Measurements from ENCODE around the gene PRDM8.

Gene PRDM8

DNA sequence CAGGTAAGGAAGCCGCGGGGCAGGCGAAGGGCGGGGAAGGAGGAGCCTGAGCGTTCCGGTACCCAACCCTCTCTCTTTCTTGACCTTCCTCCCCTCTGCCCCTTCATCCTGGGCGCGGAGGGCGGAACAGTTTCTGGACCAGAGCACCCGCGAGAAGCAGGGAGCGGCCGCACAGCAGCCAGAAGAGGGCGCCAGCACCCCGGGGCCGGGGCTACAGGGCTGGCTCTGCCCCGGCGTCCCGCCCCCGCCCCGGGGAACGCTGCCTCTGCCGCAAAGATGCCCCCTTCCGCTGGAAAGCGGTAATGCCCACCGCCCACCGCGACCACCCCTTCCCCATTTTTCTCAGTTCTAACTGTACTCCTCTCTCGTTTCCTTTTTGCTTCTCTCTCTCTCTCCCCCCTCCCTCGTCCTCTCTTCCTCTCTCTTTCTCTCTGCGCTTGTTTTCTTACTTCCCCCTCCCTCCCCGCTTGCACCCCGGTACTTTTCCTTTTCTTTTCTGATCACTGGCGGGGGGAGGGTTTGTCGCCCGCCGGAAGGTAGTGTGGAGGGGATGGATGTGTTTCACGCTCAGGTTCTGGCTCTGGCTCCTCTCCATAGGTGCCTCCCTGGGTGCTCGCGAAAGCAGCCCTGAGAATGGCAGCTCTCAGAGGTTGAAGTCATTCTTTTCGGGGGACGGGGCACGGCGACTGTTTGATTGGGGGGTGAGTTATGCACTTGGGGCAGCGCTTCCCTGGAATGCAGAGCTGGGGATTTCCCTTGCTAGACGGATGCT lies 13.1 kb upstream of the PRDM8 start:
- peak; percentile 95 to 96 for DNase-seq

GRCh38 chr4:80184825-80185756 lies 12.2 kb upstream of the PRDM8 start:
- peak; percentile 23 to 46 for DNase-seq

DNA sequence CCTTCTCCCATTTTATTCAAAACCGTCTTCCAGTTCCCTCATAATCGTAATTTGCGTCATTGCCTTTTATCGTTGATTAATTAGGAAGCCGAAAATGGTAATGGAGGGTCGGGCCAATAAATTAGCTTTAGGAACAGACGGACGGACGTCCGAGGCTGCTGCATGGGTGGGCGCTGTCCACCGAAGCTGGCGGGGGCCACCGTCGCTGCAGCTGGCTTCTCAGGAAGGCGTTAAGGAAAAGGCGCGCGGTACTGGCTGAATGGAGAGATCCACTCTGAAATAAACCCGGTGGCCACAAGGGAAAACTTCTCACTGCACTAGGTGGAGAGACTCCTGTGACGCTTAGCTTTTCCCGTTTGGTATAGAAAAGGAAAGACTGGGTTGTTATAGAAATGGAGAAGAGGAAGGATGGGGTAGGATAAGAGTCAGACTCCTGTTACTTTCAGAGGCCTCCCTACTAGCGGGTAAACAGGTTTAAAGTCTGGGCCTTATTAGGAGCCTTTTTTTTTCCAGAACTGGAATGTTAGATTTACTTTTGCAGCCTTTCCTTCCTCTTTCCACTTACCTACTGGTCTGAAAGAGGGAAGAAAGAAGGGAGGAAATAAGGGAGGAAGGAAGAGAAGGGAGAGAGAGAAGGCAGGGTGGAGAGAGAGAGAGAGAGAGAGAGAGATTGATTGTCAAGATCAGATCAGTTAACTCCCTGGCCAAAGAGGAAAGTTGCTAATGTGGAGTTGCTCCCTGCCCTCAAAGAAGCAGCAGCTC lies 11.3 kb upstream of the PRDM8 start:
- DNase-seq: no peak

DNA sequence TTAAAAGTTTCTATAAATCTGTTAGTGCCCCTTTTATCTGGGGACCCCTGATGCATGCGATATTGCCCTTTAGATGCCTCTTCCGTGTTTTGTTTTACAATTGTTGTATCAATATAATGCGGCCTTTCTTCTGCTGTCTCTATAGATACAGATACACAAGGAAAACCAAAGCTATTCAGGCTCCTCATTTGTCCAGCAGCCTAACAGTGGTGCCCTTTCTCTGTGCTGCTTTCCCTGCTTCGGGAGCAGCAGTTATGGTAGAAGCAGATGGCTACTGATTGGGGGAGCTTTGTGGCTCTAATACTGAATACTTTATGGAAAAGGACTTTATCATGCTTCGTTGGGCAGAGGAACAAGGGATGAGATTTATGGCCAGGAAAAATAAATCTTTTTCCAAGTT lies 10.6 kb upstream of the PRDM8 start:
- no peak for DNase-seq

- no peak for DNase-seq
Measured at GRCh38 chr4:80187677-80188076, 9.6 kb upstream of the PRDM8 start.

- DNase-seq: no peak
Measured at GRCh38 chr4:80188457-80188800, 8.9 kb upstream of the PRDM8 start.

- DNase-seq: no peak
Measured at GRCh38 chr4:80188801-80189458, 8.4 kb upstream of the PRDM8 start.

- no peak for DNase-seq
Measured at GRCh38 chr4:80189581-80189955, 7.7 kb upstream of the PRDM8 start.

DNA sequence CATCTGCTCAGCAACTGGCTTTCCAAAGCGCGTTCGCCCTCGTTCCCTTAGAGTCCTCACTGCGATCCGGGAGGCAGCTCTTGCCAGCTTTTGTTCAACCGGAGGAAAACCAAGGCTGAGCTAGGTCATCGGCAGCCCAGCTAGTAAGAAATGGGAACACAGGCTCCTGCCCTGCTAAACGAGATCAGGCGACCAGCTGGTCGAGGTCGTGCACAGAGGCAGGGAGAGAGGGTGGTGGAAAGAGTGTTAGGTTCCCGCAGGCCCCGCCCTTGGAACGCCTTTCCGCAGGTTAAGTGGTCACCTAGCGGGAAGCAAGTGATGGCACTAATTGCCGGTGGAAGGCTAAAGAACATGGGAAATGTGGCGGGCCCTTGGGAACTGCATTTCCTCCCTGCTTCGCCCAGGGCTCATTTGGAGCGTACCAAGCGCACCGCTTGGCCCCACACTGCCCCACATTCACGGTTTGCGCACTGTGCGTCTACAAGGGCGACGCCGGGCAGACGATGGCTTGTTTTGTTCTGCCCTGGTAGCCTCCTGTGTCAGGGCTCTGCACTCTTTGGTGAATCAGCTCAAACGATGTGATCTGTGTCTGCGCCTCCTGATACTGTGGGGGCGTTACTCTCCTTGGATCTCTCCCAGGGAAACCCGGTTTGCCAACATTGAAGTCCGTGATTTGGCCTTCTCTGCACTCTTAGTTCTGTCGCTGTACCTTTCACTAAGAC lies 7.2 kb upstream of the PRDM8 start:
- no peak for DNase-seq

DNA sequence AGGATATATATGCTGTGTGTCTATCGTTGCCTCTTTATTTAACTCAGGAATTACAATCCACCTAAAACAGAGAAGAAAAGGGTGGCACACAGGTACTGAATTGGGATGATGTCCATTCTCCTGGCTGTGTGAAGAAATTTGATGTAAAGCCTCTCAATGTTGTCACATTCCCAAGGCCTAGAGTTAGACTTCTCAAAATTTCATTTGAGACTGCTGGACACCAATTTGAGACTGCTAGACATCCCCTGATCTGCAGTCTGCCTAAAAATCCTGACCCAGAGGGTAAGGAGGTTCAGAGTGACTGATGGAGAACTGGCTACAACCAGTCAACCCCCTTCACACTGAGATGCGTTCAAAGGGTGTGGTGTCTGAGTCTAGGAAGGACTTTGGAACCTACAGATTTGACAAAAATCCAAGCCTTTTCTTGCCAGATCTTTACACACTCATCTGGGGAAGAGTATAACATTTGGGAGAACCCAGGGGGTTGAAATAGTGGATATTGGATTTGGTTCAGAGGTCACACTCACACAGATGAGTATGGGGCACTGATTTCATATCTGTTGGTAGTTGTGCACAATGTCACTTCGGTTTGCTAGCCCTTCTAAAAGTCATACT lies 4.9 kb upstream of the PRDM8 start:
- DNase-seq: no peak

DNA sequence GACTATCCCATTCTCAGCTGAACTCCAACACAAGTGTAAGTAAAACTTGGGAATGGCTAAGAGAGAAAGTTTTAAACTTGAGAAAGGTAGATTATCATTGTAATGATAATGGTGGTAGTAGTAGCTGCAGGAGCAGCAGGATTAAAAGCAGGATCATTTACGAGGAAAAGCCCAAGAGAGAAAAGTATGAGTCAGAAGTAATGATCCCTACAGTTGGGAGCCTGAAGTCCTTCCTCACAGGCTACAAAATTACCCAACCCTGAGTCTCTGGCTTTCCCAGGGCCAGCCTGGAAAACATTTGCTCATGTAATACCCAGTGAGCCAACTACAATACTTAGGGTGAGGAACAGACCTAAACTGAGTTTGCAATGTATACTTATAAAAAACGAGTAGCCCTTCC lies 4.4 kb upstream of the PRDM8 start:
- no peak for DNase-seq

DNA sequence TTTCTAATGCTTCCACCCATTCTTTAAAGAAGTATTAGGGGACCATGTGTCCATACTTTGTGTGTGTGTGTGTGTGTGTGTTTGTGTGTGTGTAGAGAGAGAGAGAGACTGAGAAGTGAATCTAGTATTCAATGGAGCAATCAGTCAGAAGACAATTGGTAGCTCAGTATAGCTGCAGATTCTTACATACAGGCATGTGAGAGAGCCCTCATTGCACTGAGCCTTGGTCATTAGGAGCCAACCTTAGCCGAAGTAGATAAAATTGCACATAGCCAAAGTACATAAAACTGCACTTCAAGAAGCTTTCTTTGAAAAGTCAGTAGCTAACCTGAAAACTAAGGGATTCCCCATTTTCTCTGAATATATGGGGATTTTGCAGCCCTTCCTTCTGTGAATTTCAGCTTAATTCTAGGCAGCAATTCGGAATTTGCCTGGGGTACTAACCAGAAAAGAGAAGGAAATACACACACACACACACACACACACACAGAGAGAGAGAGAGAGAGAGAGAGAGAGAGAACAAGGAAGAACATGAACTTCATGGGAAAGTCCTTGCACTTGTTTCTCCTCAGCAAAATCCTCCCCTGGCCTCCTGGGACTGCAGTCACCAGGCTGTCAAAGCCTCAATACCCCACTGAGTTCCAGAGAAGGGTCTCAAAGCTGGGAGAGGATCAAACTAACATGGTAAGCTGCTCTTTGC lies 1.7 kb upstream of the PRDM8 start:
- DNase-seq: no peak

GRCh38 chr4:80196259-80196921 lies 913 bp upstream of the PRDM8 start:
- no peak for DNase-seq

DNA sequence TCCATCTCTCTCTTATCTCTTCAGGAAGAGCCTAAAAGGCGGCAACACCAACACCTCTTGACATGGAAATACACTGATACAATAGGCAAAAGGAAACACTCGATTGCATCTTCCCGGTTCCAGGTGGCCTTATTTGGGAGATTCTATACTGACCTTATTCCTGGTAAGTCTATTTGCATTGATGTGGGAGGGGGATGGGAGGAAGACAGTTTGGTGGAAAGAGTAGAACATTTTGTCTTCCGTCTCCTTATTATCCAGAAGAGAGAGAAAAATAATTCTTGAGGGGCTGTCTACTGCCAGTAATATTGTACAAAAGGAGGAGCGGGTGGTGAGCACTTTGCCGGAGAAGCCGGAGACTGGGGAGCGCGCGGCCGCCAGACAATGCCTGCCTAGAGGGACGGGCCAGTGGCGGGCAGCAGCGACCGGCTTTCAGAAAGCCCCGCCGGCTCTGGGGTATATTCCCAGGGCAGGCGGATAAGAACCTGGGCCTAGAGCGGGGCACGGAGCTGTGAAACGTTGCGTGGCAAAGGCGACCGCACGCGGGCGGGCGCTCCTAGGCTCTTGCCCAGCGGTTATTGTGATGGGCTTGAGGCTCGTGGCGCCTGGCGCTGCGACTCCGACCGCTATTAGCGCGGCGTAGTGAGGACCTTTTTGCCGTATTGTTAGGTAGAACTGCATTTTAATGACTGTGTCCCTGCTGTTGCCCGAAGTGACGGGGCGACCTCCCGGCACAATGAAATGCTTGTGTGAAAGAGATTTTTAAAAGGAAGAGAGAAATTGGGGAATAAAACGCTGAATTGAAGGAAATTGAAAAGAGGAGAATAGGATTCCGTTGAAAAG lies 518 bp downstream of the PRDM8 start:
- peak in 1 of 2 donors; percentile 45 for DNase-seq

DNA sequence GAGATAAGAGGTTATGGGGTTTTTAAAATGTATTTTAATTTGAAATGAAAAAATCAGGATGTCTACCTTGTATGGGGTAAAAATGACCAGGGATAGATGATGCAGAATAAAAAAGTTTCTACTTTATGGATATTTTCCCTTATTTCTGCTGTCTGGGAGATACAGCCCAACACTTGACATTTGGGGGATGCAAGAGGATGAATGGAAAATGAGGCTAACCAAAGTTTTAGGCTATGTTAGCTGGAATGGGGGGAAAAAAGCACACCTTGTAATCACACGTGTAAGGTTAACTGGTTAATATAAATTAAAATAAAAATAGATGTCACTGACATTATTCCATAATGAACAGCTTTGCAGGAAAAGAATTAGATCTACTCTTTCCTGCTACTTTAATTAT lies 1.1 kb downstream of the PRDM8 start:
- DNase-seq: no peak

- no peak for DNase-seq
Measured at GRCh38 chr4:80199004-80199560, 1.8 kb downstream of the PRDM8 start.

GRCh38 chr4:80199947-80200346 lies 2.6 kb downstream of the PRDM8 start:
- no peak for DNase-seq

DNA sequence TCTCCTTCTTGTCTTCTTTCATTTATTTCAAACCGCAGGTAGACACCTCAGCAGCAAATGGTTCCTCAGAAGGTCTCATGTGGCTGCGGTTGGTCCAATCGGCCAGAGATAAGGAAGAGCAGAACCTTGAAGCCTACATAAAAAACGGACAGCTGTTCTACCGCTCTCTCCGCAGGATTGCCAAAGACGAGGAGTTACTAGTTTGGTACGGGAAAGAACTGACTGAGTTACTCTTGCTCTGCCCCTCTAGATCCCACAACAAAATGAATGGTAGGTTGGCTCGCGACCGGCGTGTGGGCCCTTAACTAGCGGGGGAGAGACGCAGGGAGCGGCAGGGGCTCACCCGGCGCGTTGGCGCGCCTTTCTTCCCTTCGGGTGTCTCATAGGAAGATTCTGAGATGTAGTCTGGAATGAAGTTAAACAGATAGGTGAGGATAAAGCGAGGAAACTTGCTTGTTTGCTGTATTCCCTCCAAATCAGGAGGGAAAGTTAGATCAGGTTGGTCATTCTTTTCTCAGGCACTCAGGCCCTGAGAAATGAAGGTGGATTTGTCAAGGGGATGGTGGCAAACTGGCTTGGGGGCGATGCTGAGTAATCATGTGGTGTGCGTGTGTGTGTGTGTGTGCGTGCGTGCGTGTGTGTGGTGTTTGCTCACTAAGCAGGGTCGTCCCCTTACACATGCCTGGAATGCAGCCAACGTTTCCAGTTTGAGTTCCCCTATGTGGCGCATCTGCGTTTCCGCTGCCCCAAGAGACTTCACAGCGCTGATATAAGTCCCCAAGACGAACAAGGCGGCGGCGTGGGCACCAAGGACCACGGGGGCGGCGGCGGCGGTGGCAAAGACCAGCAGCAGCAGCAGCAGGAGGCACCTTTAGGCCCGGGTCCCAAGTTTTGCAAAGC lies 4.2 kb downstream of the PRDM8 start:
- DNase-seq: peak; percentile 59 to 74
